ENCODE results near the gene MED12L.

MED12L gene

DNA sequence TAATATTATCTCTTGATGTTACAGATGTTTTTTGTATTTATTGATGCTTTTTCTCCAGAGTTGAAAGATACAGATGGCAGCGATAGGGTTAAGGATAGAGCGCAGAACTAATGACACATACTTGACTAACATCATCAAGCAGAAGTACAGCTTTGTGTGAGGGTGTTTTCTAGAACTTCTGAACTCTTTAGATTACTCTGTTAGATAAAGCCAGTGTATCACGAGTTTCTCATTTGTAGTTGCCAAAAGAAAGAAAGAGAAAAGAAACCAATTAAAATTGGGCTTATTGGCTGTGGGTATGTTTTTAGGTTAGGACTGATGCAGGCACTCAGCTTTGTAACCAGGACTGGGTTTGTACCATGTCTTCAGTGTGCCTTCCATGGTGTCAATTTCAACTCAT, 124.2 kb downstream of the MED12L start:
- H3K4me1 ChIP-seq (ENCODE audit: control insufficient read depth, insufficient read depth, low read length): peaks cover 16% of the 10 kb centered on the region
- H3K27me3 ChIP-seq (ENCODE audit: control insufficient read depth, insufficient read depth, low read length): no peaks in the 10 kb centered on the region
- H3K9ac ChIP-seq (ENCODE audit: low read length): no peak overlapping the region
- no peaks in the 10 kb centered on the region for H3K9me3 ChIP-seq (ENCODE audit: control insufficient read depth, low read length)
- H3K4me3 ChIP-seq (ENCODE audit: low read length): no peak overlapping the region
- no peaks in the 10 kb centered on the region for H3K36me3 ChIP-seq (ENCODE audit: control insufficient read depth, insufficient read depth, low read length)

DNA sequence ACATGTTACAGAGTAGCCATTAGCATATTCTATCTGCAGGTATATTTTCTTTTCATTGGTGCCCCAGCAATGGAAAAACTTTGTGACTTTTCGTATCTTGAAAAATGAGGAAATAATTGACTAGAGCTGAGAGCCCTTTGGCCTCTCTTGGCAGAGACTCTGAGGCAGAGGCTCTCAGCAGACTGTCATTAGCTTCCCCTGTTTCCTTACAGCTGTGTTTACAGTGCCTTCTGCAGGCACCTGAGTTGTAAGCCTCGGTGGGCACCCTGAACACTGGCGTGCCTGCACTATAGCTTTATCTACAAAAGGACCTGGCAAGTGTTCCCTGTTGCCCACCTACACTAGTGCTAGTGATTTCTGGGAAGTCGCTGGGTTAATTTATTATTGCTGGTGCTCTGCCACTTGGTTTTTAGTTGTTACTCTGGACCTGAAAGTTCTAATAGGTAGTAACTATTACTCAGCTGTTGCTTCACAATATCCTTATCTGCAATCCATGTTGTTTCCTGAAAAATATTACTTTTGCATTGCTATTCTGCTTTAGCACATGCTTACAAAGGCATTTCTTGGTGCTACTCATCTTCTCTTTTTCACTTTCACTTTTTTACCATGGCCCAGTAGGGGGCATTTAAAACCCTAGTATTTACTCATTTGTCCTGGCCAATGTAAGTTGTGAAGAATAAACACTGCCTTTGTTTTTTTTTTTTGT, 125.4 kb downstream of the MED12L start:
- Histone ChIP-seq H3K9me3 (ENCODE audit: control insufficient read depth, low read length) (no peaks in the 10 kb centered on the region), H3K4me3 (ENCODE audit: low read length) (no peak overlapping the region), H3K36me3 (ENCODE audit: control insufficient read depth, insufficient read depth, low read length) (no peaks in the 10 kb centered on the region), H3K9ac (ENCODE audit: low read length) (no peak overlapping the region), H3K4me1 (ENCODE audit: control insufficient read depth, insufficient read depth, low read length) (peaks cover 16% of the 10 kb centered on the region), H3K27me3 (ENCODE audit: control insufficient read depth, insufficient read depth, low read length) (no peaks in the 10 kb centered on the region)

- Histone ChIP-seq H3K9me3 (ENCODE audit: control insufficient read depth, low read length) (no peaks in the 10 kb centered on the region), H3K9ac (ENCODE audit: low read length) (no peak overlapping the region), H3K27me3 (ENCODE audit: control insufficient read depth, insufficient read depth, low read length) (no peaks in the 10 kb centered on the region), H3K36me3 (ENCODE audit: control insufficient read depth, insufficient read depth, low read length) (no peaks in the 10 kb centered on the region), H3K4me1 (ENCODE audit: control insufficient read depth, insufficient read depth, low read length) (peaks cover 16% of the 10 kb centered on the region), H3K4me3 (ENCODE audit: low read length) (no peak overlapping the region)
Observed at GRCh38 chr3:151213151-151213550, 127.7 kb downstream of the MED12L start.

DNA sequence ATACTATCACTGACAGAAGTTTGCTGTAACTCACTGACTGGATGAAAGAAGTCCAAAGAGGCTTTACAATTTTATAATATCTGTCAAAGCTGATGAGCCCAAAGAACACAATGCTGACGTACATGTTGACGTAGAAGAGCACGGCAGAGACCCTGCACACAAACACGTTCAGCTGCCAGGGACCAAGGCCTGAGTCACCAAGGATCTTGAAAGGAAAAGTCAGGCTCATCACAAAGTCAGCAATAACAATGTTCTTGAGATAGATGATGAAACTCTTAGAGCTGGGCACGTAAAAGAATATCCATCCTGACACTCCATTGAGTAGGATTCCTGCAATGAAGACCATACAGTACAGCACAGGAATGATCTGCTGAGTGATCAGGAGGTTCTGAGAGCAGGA, 128.4 kb downstream of the MED12L start:
- no peaks in the 10 kb centered on the region for H3K9me3 ChIP-seq (ENCODE audit: control insufficient read depth, low read length)
- no peaks in the 10 kb centered on the region for H3K27me3 ChIP-seq (ENCODE audit: control insufficient read depth, insufficient read depth, low read length)
- peaks cover 16% of the 10 kb centered on the region for H3K4me1 ChIP-seq (ENCODE audit: control insufficient read depth, insufficient read depth, low read length)
- H3K4me3 ChIP-seq (ENCODE audit: low read length): no peak overlapping the region
- no peak overlapping the region for H3K9ac ChIP-seq (ENCODE audit: low read length)
- no peaks in the 10 kb centered on the region for H3K36me3 ChIP-seq (ENCODE audit: control insufficient read depth, insufficient read depth, low read length)

- no peak overlapping the region for H3K9ac ChIP-seq (ENCODE audit: low read length)
- no peaks in the 10 kb centered on the region for H3K27me3 ChIP-seq (ENCODE audit: control insufficient read depth, insufficient read depth, low read length)
- H3K9me3 ChIP-seq (ENCODE audit: control insufficient read depth, low read length): no peaks in the 10 kb centered on the region
Observed at GRCh38 chr3:151214459-151214858, 129.0 kb downstream of the MED12L start.

GRCh38 chr3:151216641-151217607, 131.5 kb downstream of the MED12L start:
- H3K27me3 ChIP-seq (ENCODE audit: control insufficient read depth, insufficient read depth, low read length): no peaks in the 10 kb centered on the region
- H3K9ac ChIP-seq (ENCODE audit: low read length): no peak overlapping the region
- H3K4me3 ChIP-seq (ENCODE audit: low read length): no peak overlapping the region
- H3K9me3 ChIP-seq (ENCODE audit: control insufficient read depth, low read length): no peaks in the 10 kb centered on the region
- no peaks in the 10 kb centered on the region for H3K4me1 ChIP-seq (ENCODE audit: control insufficient read depth, insufficient read depth, low read length)
- H3K36me3 ChIP-seq (ENCODE audit: control insufficient read depth, insufficient read depth, low read length): no peaks in the 10 kb centered on the region

More at GRCh38 chr3:151214459-151214858, 129.0 kb downstream of the MED12L start:
- H3K36me3 ChIP-seq (ENCODE audit: control insufficient read depth, insufficient read depth, low read length): no peaks in the 10 kb centered on the region
- peaks cover 16% of the 10 kb centered on the region for H3K4me1 ChIP-seq (ENCODE audit: control insufficient read depth, insufficient read depth, low read length)
- H3K4me3 ChIP-seq (ENCODE audit: low read length): no peak overlapping the region

DNA sequence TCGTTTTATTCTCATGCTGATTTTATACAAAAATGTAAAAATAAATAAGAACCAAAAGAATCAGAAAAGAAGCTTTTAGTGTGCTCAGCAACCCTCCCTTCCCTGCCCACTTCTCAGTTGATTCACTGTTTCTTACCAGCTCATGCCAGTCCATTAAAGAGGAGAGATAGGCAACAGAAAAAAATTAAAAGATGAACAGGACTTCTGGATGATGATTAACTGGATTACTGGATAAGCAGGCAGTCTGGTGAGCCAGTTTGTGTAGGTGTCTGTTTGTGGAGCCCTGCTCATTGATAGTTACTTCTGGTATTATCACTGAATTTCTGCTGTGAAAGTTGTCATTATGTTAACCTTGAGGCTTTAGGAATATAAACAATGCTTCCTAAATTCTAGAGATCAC, 132.7 kb downstream of the MED12L start:
- no peaks in the 10 kb centered on the region for H3K27me3 ChIP-seq (ENCODE audit: control insufficient read depth, insufficient read depth, low read length)
- H3K9me3 ChIP-seq (ENCODE audit: control insufficient read depth, low read length): no peaks in the 10 kb centered on the region
- no peaks in the 10 kb centered on the region for H3K4me1 ChIP-seq (ENCODE audit: control insufficient read depth, insufficient read depth, low read length)
- H3K4me3 ChIP-seq (ENCODE audit: low read length): no peak overlapping the region
- no peak overlapping the region for H3K9ac ChIP-seq (ENCODE audit: low read length)
- no peaks in the 10 kb centered on the region for H3K36me3 ChIP-seq (ENCODE audit: control insufficient read depth, insufficient read depth, low read length)

DNA sequence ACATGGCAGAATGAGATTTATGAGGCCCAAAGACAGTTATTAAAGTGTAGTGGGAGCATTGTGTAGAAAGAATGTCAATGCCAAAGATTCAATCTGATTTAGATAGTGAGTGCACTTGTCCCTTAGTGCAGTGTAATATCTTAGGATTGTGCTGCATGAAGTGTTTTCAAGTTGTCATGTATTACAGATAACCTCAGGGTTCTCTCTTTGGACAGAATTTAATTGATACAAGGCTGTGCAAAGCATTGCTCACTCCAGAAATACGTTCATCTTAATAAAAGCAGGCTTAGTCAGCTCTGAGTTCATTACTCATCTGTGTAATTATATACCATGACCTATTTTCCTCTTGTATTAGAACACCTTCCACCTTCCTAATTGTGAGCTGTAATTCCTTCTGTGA, 133.6 kb downstream of the MED12L start:
- H3K9ac ChIP-seq (ENCODE audit: low read length): no peak overlapping the region
- no peaks in the 10 kb centered on the region for H3K9me3 ChIP-seq (ENCODE audit: control insufficient read depth, low read length)
- H3K36me3 ChIP-seq (ENCODE audit: control insufficient read depth, insufficient read depth, low read length): no peaks in the 10 kb centered on the region
- H3K27me3 ChIP-seq (ENCODE audit: control insufficient read depth, insufficient read depth, low read length): no peaks in the 10 kb centered on the region
- no peaks in the 10 kb centered on the region for H3K4me1 ChIP-seq (ENCODE audit: control insufficient read depth, insufficient read depth, low read length)
- H3K4me3 ChIP-seq (ENCODE audit: low read length): no peak overlapping the region

DNA sequence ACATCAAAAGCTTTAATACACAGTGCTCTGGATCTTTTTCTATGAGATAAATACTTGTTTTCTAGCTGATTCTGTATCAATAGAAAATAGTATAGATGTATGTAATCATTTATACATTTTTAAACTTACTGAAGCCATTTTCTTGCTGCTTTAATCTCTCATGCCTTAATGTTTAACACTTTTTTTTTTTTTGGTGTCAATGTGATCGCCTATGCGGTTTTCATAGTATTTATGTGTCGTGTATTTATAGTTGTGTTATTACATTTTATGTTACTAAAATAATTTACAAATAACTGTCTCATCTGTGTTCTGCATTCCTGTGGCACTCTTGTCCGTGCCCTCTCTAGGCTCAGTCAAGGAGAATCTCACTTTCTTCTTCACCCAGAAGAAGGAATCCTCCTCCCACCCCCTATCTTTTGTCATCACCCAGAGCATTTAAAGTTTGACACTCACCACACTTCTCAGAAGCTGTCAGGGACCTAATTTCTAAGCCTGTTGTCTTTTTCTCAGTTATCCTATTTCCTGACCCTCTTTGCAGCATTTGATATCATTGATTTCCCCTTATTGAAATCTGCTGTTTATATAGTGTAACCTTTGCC, 138.9 kb downstream of the MED12L start:
- Histone ChIP-seq H3K36me3 (ENCODE audit: control insufficient read depth, insufficient read depth, low read length) (no peaks in the 10 kb centered on the region), H3K4me3 (ENCODE audit: low read length) (no peak overlapping the region), H3K9ac (ENCODE audit: low read length) (no peak overlapping the region), H3K4me1 (ENCODE audit: control insufficient read depth, insufficient read depth, low read length) (peaks cover 17% of the 10 kb centered on the region), H3K27me3 (ENCODE audit: control insufficient read depth, insufficient read depth, low read length) (no peaks in the 10 kb centered on the region), H3K9me3 (ENCODE audit: control insufficient read depth, low read length) (no peaks in the 10 kb centered on the region)

- Histone ChIP-seq H3K9me3 (ENCODE audit: control insufficient read depth, low read length) (no peaks in the 10 kb centered on the region), H3K4me3 (ENCODE audit: low read length) (no peak overlapping the region), H3K36me3 (ENCODE audit: control insufficient read depth, insufficient read depth, low read length) (no peaks in the 10 kb centered on the region), H3K4me1 (ENCODE audit: control insufficient read depth, insufficient read depth, low read length) (peaks cover 17% of the 10 kb centered on the region), H3K9ac (ENCODE audit: low read length) (no peak overlapping the region), H3K27me3 (ENCODE audit: control insufficient read depth, insufficient read depth, low read length) (no peaks in the 10 kb centered on the region)
Observed at GRCh38 chr3:151225040-151225975, 139.8 kb downstream of the MED12L start.

- Histone ChIP-seq H3K4me1 (ENCODE audit: control insufficient read depth, insufficient read depth, low read length) (peaks cover 20% of the 10 kb centered on the region), H3K9me3 (ENCODE audit: control insufficient read depth, low read length) (no peaks in the 10 kb centered on the region), H3K36me3 (ENCODE audit: control insufficient read depth, insufficient read depth, low read length) (no peaks in the 10 kb centered on the region), H3K9ac (ENCODE audit: low read length) (no peak overlapping the region), H3K27me3 (ENCODE audit: control insufficient read depth, insufficient read depth, low read length) (no peaks in the 10 kb centered on the region), H3K4me3 (ENCODE audit: low read length) (no peak overlapping the region)
Observed at GRCh38 chr3:151226088-151226563, 140.7 kb downstream of the MED12L start.

Data from mucosa of stomach (tissue), 1 donor.